Calu3 (cell line): ENCODE measurements around the gene ESR1. TPM values are rescaled to one million over a fixed set of nuclear protein-coding genes. Genes with fewer than 3 reads are reported as not detected.
"Not testable (repeated sequence)": the region's sequence is repeated elsewhere in the genome, so short reads cannot be mapped to it uniquely, and the experiment has no call there.

Experiments used
- BruUV-seq: library from RNA; stranded (reverse); fragments of 400-500 nt; replicated peaks from 2 replicates; lab custom pipeline; 2021; lab: Mats Ljungman, UMichigan
- CTCF ChIA-PET: fragments of 300-600 bp; sonication (Branson Sonifier 250); formaldehyde crosslinking; loops from one replicate; lab custom pipeline; 2022; ENCODE audit warnings: antibody characterized with exemption; lab: Charles Lee
- DNase-seq: peaks from one replicate; pipeline ENCODE4 v3.0.0; 2022
- H3K27ac Mint-ChIP-seq: one replicate; pipeline ENCODE4 v1.8.0; 2022; ENCODE audit warnings: mixed read lengths; ENCODE audit not compliant: unreplicated experiment
- H3K27me3 Mint-ChIP-seq: one replicate; pipeline ENCODE4 v1.8.0; 2022; ENCODE audit warnings: mixed read lengths; ENCODE audit not compliant: unreplicated experiment
- H3K36me3 Mint-ChIP-seq: one replicate; pipeline ENCODE4 v1.8.0; 2022; ENCODE audit warnings: mild to moderate bottlenecking, moderate library complexity, mixed read lengths; ENCODE audit not compliant: insufficient read depth, unreplicated experiment
- H3K4me1 Mint-ChIP-seq: one replicate; pipeline ENCODE4 v1.8.0; 2022; ENCODE audit warnings: mild to moderate bottlenecking, low read depth, mixed read lengths; ENCODE audit not compliant: unreplicated experiment
- H3K4me3 Mint-ChIP-seq: one replicate; pipeline ENCODE4 v1.8.0; 2022; ENCODE audit warnings: mild to moderate bottlenecking, low read depth, moderate library complexity, mixed read lengths; ENCODE audit not compliant: unreplicated experiment
- H3K9me3 Mint-ChIP-seq: one replicate; pipeline ENCODE4 v1.8.0; 2022; ENCODE audit warnings: low read depth, mixed read lengths; ENCODE audit not compliant: unreplicated experiment
- CTCF ChIP-seq: fragments of 200-600 bp; IDR thresholded peaks from one replicate; pipeline ENCODE4 v1.8.0; 2022; ENCODE audit warnings: antibody characterized with exemption; ENCODE audit not compliant: unreplicated experiment
- intact Hi-C: fragments of 100-400 bp; cut with micrococcal nuclease; formaldehyde crosslinking; loops from one replicate; pipeline ENCODE4 v1.10.0; 2022; ENCODE audit not compliant: unreplicated experiment
- total RNA-seq: library from RNA; stranded (reverse); gene quantifications from 2 replicates; pipeline ENCODE4 v1.2.3, GENCODE V29; 2022

ESR1 gene
- total RNA-seq, 1 experiment from 2014 or later, result 0.50 TPM

DNA sequence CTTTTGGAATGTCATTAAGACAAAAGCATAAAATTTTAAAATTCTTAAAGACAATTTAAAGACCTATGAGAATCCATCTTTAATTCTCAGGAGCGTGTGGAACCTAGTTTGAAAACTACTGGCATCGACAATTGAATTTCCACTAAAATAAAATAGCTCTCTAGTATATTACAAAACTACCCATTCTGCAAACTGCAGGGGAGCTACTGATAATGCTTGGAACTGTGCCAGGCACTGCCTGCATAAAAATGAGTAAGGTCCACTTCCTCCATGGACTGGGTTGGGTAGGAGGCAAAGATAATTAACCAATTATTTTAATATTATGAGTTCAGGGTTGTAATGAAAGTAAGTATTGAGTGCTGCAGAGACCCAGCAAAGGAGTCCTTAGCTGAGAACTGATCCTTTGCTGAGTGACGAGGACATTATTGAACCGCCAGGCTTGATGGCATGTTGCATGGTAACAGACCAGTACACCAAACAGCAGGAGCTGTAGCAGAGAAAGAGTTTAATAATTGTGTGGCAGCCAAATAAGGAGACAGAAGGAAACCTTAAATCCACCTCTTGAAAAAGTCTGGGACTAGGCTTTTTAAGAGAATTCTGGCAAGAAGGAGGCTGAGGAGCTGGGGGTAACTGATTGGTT is 261.3 kb downstream of the ESR1 start:
- TF ChIP-seq CTCF, result no peak
- CTCF ChIA-PET, result no interaction called here
- H3K4me3 Mint-ChIP-seq, result no peak overlapping the region
- intact Hi-C loops, result no loop called here
- DNase-seq, result peak; percentile 32
- no peak overlapping the region for H3K27ac Mint-ChIP-seq
- no peaks in the 10 kb centered on the region for H3K27me3 Mint-ChIP-seq
- H3K4me1 Mint-ChIP-seq, result no peaks in the 10 kb centered on the region
- H3K36me3 Mint-ChIP-seq, result no peaks in the 10 kb centered on the region
- no TSS peak for BruUV-seq
- H3K9me3 Mint-ChIP-seq, result no peaks in the 10 kb centered on the region

DNA sequence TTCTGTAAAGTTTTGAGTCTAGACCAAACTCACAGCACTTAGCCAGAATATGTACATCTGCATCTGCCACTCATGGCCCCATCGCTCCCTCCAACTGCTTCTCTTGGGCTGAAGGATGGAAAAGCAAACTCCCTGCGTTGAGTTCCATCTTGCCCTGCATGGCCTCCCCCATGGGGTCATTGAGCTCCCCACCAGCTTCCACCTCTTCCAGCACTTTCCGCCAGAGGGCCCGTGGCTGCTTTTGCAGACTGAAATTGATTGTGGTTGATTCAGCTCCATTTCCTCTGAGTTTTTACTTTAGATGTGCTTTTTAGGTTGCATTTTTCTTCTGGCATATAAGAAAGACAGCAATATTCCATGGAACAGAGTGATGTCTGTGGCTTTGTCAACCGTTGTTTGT is 263.1 kb downstream of the ESR1 start:
- CTCF ChIA-PET, result no interaction called here
- Mint-ChIP-seq H3K36me3 (no peaks in the 10 kb centered on the region), H3K9me3 (no peaks in the 10 kb centered on the region), H3K4me1 (no peaks in the 10 kb centered on the region), H3K27me3 (no peaks in the 10 kb centered on the region), H3K4me3 (no peak overlapping the region), H3K27ac (no peak overlapping the region)
- intact Hi-C loops, result no loop called here
- no peak for DNase-seq
- TF ChIP-seq CTCF, result no peak
- no TSS peak for BruUV-seq

DNA sequence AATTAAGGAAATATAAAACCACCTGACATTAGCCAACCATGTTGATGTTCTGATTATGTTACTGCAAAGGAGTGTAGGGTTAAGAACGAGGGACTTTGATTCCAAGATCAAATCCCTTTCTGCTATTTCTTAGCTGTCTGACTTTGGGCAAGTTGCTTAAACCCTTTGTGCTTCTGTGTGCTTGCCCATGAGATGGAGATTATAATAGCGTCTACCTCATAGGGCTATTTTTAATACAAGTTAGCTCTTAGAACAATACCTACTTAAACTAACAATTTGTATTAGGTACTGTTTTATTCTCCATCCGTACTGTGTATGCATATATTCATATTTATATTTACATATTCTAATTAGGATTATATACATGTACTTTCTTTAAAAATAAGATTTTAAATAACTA is 263.8 kb downstream of the ESR1 start:
- Mint-ChIP-seq H3K36me3 (no peaks in the 10 kb centered on the region), H3K4me1 (no peaks in the 10 kb centered on the region), H3K27ac (no peak overlapping the region), H3K4me3 (no peak overlapping the region), H3K9me3 (peaks cover 2% of the 10 kb centered on the region), H3K27me3 (no peaks in the 10 kb centered on the region)
- no TSS peak for BruUV-seq
- no peak for TF ChIP-seq CTCF
- CTCF ChIA-PET, result no interaction called here
- no peak for DNase-seq
- intact Hi-C loops, result no loop called here

GRCh38 chr6:152071843-152072242 is 264.4 kb downstream of the ESR1 start:
- intact Hi-C loops, result no loop called here
- DNase-seq, result no peak
- Mint-ChIP-seq H3K27ac (no peak overlapping the region), H3K36me3 (no peaks in the 10 kb centered on the region), H3K9me3 (peaks cover 5% of the 10 kb centered on the region), H3K27me3 (no peaks in the 10 kb centered on the region), H3K4me1 (no peaks in the 10 kb centered on the region), H3K4me3 (no peak overlapping the region)
- CTCF ChIA-PET, result no interaction called here
- TF ChIP-seq CTCF, result no peak
- BruUV-seq, result no TSS peak

DNA sequence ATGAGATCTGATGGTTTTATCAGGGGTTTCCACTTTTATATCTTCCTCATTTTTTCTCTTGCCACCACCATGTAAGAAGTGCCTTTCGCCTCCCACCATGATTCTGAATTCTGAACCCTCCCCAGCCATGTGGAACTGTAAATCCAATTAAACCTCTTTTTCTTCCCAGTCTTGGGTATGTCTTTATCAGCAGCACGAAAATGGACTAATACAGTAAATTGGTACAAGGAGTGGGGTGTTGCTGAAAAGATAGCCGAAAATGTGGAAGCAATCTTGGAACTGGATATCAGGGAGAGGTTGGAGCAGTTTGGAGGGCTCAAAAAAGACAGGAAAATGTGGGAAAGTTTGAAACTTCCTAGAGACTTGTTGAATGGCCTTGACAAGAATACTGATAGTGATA is 268.8 kb downstream of the ESR1 start:
- BruUV-seq, H3K9me3 Mint-ChIP-seq, H3K4me3 Mint-ChIP-seq, H3K36me3 Mint-ChIP-seq, H3K27ac Mint-ChIP-seq, intact Hi-C loops, DNase-seq, H3K4me1 Mint-ChIP-seq, CTCF ChIA-PET: not testable (repeated sequence)
- peaks cover 14% of the 10 kb centered on the region for H3K27me3 Mint-ChIP-seq
